Loucy (cell line): Measurements from ENCODE around the gene TGFBR3L.

Source experiments
- H2AFZ ChIP-seq: fragments of 200-600 bp; sonication (generic); 2 replicates; pipeline ENCODE4 v1.6.0; 2016; ENCODE audit warnings: antibody characterized with exemption, mild to moderate bottlenecking, low read length, moderate library complexity
- H3F3A ChIP-seq: fragments of 200-600 bp; 2 replicates; pipeline ENCODE4 v1.6.0; 2016; ENCODE audit warnings: antibody characterized with exemption, low read depth, mild to moderate bottlenecking
- H3K27me3 ChIP-seq: fragments of 200-600 bp; sonication (generic); 2 replicates; pipeline ENCODE4 v1.6.1; 2014; ENCODE audit warnings: low read length, mild to moderate bottlenecking; ENCODE audit not compliant: insufficient read depth, poor library complexity, severe bottlenecking
- H3K36me3 ChIP-seq: fragments of 200-600 bp; sonication (generic); 2 replicates; pipeline ENCODE4 v1.6.1; 2016; ENCODE audit warnings: low read length; ENCODE audit not compliant: insufficient read depth
- H3K4me1 ChIP-seq: fragments of 200-600 bp; sonication (generic); 2 replicates; pipeline ENCODE4 v1.5.1; 2014; ENCODE audit warnings: low read length, mild to moderate bottlenecking; ENCODE audit not compliant: insufficient read depth, poor library complexity, severe bottlenecking
- H3K4me2 ChIP-seq: fragments of 200-600 bp; sonication (generic); 2 replicates; pipeline ENCODE4 v1.6.0; 2014; ENCODE audit warnings: antibody characterized with exemption, low read length, low read depth, mild to moderate bottlenecking; ENCODE audit not compliant: poor library complexity, severe bottlenecking
- H3K4me3 ChIP-seq: fragments of 200-600 bp; sonication (generic); 2 replicates; pipeline ENCODE4 v1.5.1; 2014; ENCODE audit warnings: low read length, mild to moderate bottlenecking, mixed read lengths; ENCODE audit not compliant: poor library complexity, severe bottlenecking
- H3K79me2 ChIP-seq: fragments of 200-600 bp; sonication (generic); 2 replicates; pipeline ENCODE4 v1.6.1; 2014; ENCODE audit warnings: low read length; ENCODE audit not compliant: insufficient read depth
- H3K9ac ChIP-seq: fragments of 200-600 bp; sonication (generic); 2 replicates; pipeline ENCODE4 v1.6.0; 2014; ENCODE audit warnings: mild to moderate bottlenecking, low read depth, low read length, moderate library complexity; ENCODE audit not compliant: poor library complexity, severe bottlenecking
- H3K9me2 ChIP-seq: fragments of 200-600 bp; sonication (generic); replicated peaks from 2 replicates; pipeline ENCODE4 v1.6.1; 2016; ENCODE audit warnings: low read depth, low read length, mixed read lengths
- H3K9me3 ChIP-seq: fragments of 200-600 bp; sonication (generic); 2 replicates; pipeline ENCODE4 v1.6.1; 2014; ENCODE audit warnings: mild to moderate bottlenecking, antibody characterized with exemption, low read length, low read depth; ENCODE audit not compliant: insufficient read depth
- H4K20me1 ChIP-seq: fragments of 200-600 bp; sonication (generic); 2 replicates; pipeline ENCODE4 v1.6.0; 2014; ENCODE audit warnings: antibody characterized with exemption, low read length, mild to moderate bottlenecking; ENCODE audit not compliant: insufficient read depth, poor library complexity, severe bottlenecking
- CTCF ChIP-seq: fragments of 200-600 bp; sonication (generic); conservative IDR thresholded peaks from 2 replicates; pipeline ENCODE4 v1.5.1; 2014; ENCODE audit warnings: mild to moderate bottlenecking, antibody characterized with exemption, low read length
- EZH2phosphoT487 ChIP-seq: fragments of 200-600 bp; IDR thresholded peaks from 2 replicates; pipeline ENCODE4 v1.6.1; 2018; ENCODE audit warnings: antibody characterized with exemption, mild to moderate bottlenecking, moderate library complexity, borderline replicate concordance

The TGFBR3L gene

GRCh38 chr19:7930765-7931164 lies 16.1 kb downstream of the TGFBR3L start:
- no peaks in the 10 kb centered on the region for H3F3A ChIP-seq
- TF ChIP-seq CTCF, result no peak
- no peak for TF ChIP-seq EZH2phosphoT487
- H3K4me3 ChIP-seq, result no peak overlapping the region
- H3K9me3 ChIP-seq, result no peaks in the 10 kb centered on the region
- H3K9me2 ChIP-seq, result no peaks in the 10 kb centered on the region
- H4K20me1 ChIP-seq, result no peaks in the 10 kb centered on the region
- H3K36me3 ChIP-seq, result peaks cover 32% of the 10 kb centered on the region; the same call in 1 of the 2 replicates
- no peaks in the 10 kb centered on the region for H3K79me2 ChIP-seq
- H3K27me3 ChIP-seq, result no peaks in the 10 kb centered on the region
- H3K4me2 ChIP-seq, result no peak overlapping the region
- H3K9ac ChIP-seq, result no peak overlapping the region
- H3K4me1 ChIP-seq, result peaks cover 3% of the 10 kb centered on the region
- H2AFZ ChIP-seq, result no peak overlapping the region

GRCh38 chr19:7931221-7932061 lies 16.8 kb downstream of the TGFBR3L start:
- H3F3A ChIP-seq, result no peaks in the 10 kb centered on the region
- H3K4me2 ChIP-seq, result no peak overlapping the region
- H2AFZ ChIP-seq, result no peak overlapping the region
- H3K9ac ChIP-seq, result no peak overlapping the region
- peaks cover 36% of the 10 kb centered on the region; the same call in 1 of the 2 replicates for H3K36me3 ChIP-seq
- H3K4me1 ChIP-seq, result no peaks in the 10 kb centered on the region
- H3K9me3 ChIP-seq, result no peaks in the 10 kb centered on the region
- H4K20me1 ChIP-seq, result no peaks in the 10 kb centered on the region
- TF ChIP-seq CTCF (no peak), EZH2phosphoT487 (no peak)
- H3K9me2 ChIP-seq, result no peaks in the 10 kb centered on the region
- no peaks in the 10 kb centered on the region for H3K27me3 ChIP-seq
- H3K4me3 ChIP-seq, result no peak overlapping the region
- H3K79me2 ChIP-seq, result no peaks in the 10 kb centered on the region

DNA sequence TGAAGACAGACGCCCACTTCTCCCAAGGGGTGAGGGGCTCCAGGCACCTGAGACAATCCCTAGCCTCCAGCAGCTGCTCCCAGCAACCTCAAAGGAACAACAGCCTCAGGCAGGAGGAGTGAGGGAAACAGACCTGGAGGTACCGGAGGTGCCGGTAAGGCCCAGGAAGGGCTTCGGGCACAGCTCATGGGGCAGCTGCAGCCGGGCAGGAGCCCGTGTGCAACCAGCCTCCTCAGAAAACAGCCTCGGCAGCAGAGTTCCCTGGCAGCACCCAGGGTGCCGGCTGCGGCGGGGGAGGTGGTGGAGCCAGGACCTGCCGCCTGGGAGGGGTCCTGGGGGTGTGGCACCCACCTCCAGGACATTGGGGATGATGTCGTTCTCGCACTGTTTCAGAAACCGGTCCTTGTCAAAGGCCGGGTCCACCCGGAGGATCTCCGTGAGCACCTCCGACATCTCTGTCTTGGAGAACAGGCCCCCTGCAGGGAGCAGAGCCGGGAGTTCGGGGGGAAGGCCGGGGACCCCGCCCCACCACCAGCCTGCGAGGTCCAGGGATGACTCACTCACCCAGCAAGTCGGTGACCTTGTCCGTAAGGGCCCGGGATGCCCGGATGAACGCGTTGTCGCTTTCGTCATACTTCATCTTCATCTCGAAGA lies 17.8 kb downstream of the TGFBR3L start:
- Histone ChIP-seq H3K36me3 (peaks cover 39% of the 10 kb centered on the region; the same call in 1 of the 2 replicates), H3K4me3 (no peak overlapping the region), H3K79me2 (no peaks in the 10 kb centered on the region), H3K27me3 (no peaks in the 10 kb centered on the region), H4K20me1 (no peaks in the 10 kb centered on the region), H3K9me3 (no peaks in the 10 kb centered on the region), H3K4me2 (no peak overlapping the region), H3K4me1 (no peaks in the 10 kb centered on the region), H3F3A (no peaks in the 10 kb centered on the region), H3K9me2 (no peaks in the 10 kb centered on the region), H2AFZ (no peak overlapping the region), H3K9ac (no peak overlapping the region)
- TF ChIP-seq CTCF, result no peak
- no peak for TF ChIP-seq EZH2phosphoT487
